ENCODE measurements around the gene NOP53. TPM values are rescaled to one million over a fixed set of nuclear protein-coding genes. Genes with fewer than 3 reads are reported as not detected.

Gene NOP53
- polyA plus RNA-seq, 1 experiment: 114 TPM

GRCh38 chr19:47750752-47751151 lies 5.4 kb downstream of the NOP53 start:
- Histone ChIP-seq H3K4me3 (ENCODE audit: low read depth, low read length) (no peak overlapping the region), H3K27ac (ENCODE audit: low read depth, low read length) (no peak overlapping the region), H3K9me3 (ENCODE audit: control insufficient read depth, insufficient read depth, low read length) (no peaks in the 10 kb centered on the region; the same call in 1 of the 2 replicates), H3K27me3 (ENCODE audit: control insufficient read depth, insufficient read depth, low read length) (no peaks in the 10 kb centered on the region)
- ChIA-PET POLR2A (interaction anchor here (0.7 kb wide), 1 partner anchor 27 kb away, joined by 4 read pairs; no protein-coding TSS in a partner anchor), CTCF (no interaction called here)
- no peak for DNase-seq (ENCODE audit: low read depth, low spot score)
- no peak for TF ChIP-seq CTCF (IDR thresholded peaks at IDR 0.05; ENCODE audit: low read depth, low read length)

- Histone ChIP-seq H3K27me3 (ENCODE audit: control insufficient read depth, insufficient read depth, low read length) (no peaks in the 10 kb centered on the region), H3K27ac (ENCODE audit: low read depth, low read length) (no peak overlapping the region), H3K9me3 (ENCODE audit: control insufficient read depth, insufficient read depth, low read length) (no peaks in the 10 kb centered on the region; the same call in 1 of the 2 replicates), H3K4me3 (ENCODE audit: low read depth, low read length) (no peak overlapping the region)
- CTCF ChIA-PET: interaction anchor here (1.8 kb wide), 1 partner anchor 13 kb away, joined by 5 read pairs; no protein-coding TSS in a partner anchor
- no peak for DNase-seq (ENCODE audit: low read depth, low spot score)
- POLR2A ChIA-PET: interaction anchor here (1.1 to 2.1 kb wide), 2 partner anchors 13 to 40 kb away, joined by 3 to 5 read pairs; partner anchors contain the start of gene EHD2
- TF ChIP-seq CTCF (IDR thresholded peaks at IDR 0.05; ENCODE audit: low read depth, low read length): no peak
Measured at GRCh38 chr19:47752440-47753211, 7.3 kb downstream of the NOP53 start.

GRCh38 chr19:47754206-47755064 lies 9.1 kb downstream of the NOP53 start:
- Histone ChIP-seq H3K9me3 (ENCODE audit: control insufficient read depth, insufficient read depth, low read length) (no peaks in the 10 kb centered on the region; the same call in 1 of the 2 replicates), H3K27me3 (ENCODE audit: control insufficient read depth, insufficient read depth, low read length) (no peaks in the 10 kb centered on the region), H3K4me3 (ENCODE audit: low read depth, low read length) (no peak overlapping the region), H3K27ac (ENCODE audit: low read depth, low read length) (no peak overlapping the region)
- no peak for TF ChIP-seq CTCF (IDR thresholded peaks at IDR 0.05; ENCODE audit: low read depth, low read length)
- CTCF ChIA-PET: interaction anchor here (1.8 kb wide), 1 partner anchor 11 kb away, joined by 5 read pairs; no protein-coding TSS in a partner anchor
- POLR2A ChIA-PET: interaction anchor here (0.7 kb wide), 1 partner anchor 13 kb away, joined by 3 read pairs; no protein-coding TSS in a partner anchor
- DNase-seq (ENCODE audit: low read depth, low spot score): no peak

GRCh38 chr19:47755065-47755761 lies 9.9 kb downstream of the NOP53 start:
- TF ChIP-seq CTCF (IDR thresholded peaks at IDR 0.05; ENCODE audit: low read depth, low read length): no peak
- H3K27ac ChIP-seq (ENCODE audit: low read depth, low read length): no peak overlapping the region
- CTCF ChIA-PET: interaction anchor here (1.5 to 1.7 kb wide), 2 partner anchors 10 to 12 kb away, joined by 3 to 7 read pairs; no protein-coding TSS in a partner anchor

More at GRCh38 chr19:47755065-47755761, 9.9 kb downstream of the NOP53 start:
- Histone ChIP-seq H3K4me3 (ENCODE audit: low read depth, low read length) (no peak overlapping the region), H3K9me3 (ENCODE audit: control insufficient read depth, insufficient read depth, low read length) (no peaks in the 10 kb centered on the region; the same call in 1 of the 2 replicates), H3K27me3 (ENCODE audit: control insufficient read depth, insufficient read depth, low read length) (no peaks in the 10 kb centered on the region)
- POLR2A ChIA-PET: interaction anchor here (1.4 kb wide), 1 partner anchor 9 kb away, joined by 4 read pairs; no protein-coding TSS in a partner anchor
- no peak for DNase-seq (ENCODE audit: low read depth, low spot score)

All from AG04450 (cell line).